Neural crest cell (in vitro differentiated cells): Measurements from ENCODE around the gene IL21R. TPM values are rescaled to one million over a fixed set of nuclear protein-coding genes. Genes with fewer than 3 reads are reported as not detected.
"Not testable (repeated sequence)": the region's sequence is repeated elsewhere in the genome, so short reads cannot be mapped to it uniquely, and the experiment has no call there.

ENCODE experiments used
- DNase-seq: peaks from one replicate; pipeline ENCODE4 v3.0.0; 2021; ENCODE audit warnings: low read depth, mixed read lengths, low spot score
- H3K27ac Mint-ChIP-seq: one replicate; pipeline ENCODE4 v1.8.0; 2021; ENCODE audit warnings: mild to moderate bottlenecking, mixed read lengths; ENCODE audit not compliant: unreplicated experiment
- H3K27me3 Mint-ChIP-seq: 2 replicates; pipeline ENCODE4 v1.8.0; 2021; ENCODE audit warnings: low read depth, mild to moderate bottlenecking, mixed read lengths
- H3K36me3 Mint-ChIP-seq: 2 replicates; pipeline ENCODE4 v1.8.0; 2021; ENCODE audit warnings: low read depth, mild to moderate bottlenecking, mixed read lengths
- H3K4me1 Mint-ChIP-seq: 2 replicates; pipeline ENCODE4 v1.8.0; 2021; ENCODE audit warnings: mixed read lengths
- H3K4me3 Mint-ChIP-seq: one replicate; pipeline ENCODE4 v1.8.0; 2021; ENCODE audit warnings: mild to moderate bottlenecking, mixed read lengths
- H3K9me3 Mint-ChIP-seq: 2 replicates; pipeline ENCODE4 v1.8.0; 2021; ENCODE audit warnings: mixed read lengths
- CTCF ChIP-seq: fragments of 200-600 bp; sonication (generic); conservative IDR thresholded peaks from 2 replicates; pipeline ENCODE4 v1.5.0; 2021; ENCODE audit warnings: antibody characterized with exemption, mild to moderate bottlenecking
- total RNA-seq: library from RNA; stranded (reverse); gene quantifications from 2 replicates; pipeline ENCODE4 v1.2.1, GENCODE V29; 2021

Gene IL21R
- total RNA-seq, 1 donor from 2014 or later, result 0.79 TPM

- Mint-ChIP-seq H3K4me3 (no peak overlapping the region), H3K36me3 (no peaks in the 10 kb centered on the region), H3K9me3 (no peaks in the 10 kb centered on the region), H3K27me3 (no peaks in the 10 kb centered on the region), H3K4me1 (peaks cover 8% of the 10 kb centered on the region), H3K27ac (no peak overlapping the region)
- no peak for TF ChIP-seq CTCF
- no peak for DNase-seq
These were observed 29.0 kb downstream of the IL21R start for GRCh38 chr16:27430923-27431484.

DNA sequence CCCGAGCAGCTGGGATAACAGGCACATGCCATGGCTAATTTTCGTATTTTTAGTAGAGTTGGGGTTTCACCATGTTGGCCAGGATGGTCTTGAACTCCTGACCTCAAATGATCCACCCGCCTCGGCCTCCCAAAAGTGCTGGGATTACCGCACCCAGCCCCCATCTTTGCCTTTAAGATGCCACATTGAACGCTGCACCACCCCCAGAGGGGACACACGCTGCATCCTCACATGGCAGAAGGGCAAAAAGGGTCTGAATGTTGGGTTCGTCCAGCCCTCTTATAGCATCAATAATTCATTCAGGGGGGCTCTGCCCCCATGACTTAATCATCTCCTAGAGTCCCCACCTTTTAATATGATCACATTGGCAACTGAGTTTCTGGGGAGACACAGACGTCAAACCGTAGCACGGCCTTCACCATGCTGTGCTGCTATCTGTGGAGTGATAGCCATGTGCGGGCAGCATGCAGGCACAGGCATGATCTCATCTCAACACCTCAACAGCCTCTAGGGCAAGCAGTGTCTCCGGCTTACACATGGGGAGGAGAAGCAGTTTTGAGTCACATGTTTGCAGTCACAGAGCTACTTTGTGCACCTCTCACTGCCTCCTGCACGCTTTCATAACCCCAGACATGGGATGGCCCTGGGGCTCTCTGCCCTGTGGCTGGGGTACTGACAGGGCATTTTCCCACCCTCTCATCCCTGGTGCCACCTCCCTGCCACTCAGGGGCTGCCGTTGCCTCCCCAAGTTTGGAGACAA, 30.0 kb downstream of the IL21R start:
- H3K9me3 Mint-ChIP-seq, result no peaks in the 10 kb centered on the region
- no peaks in the 10 kb centered on the region for H3K36me3 Mint-ChIP-seq
- no peak overlapping the region for H3K4me3 Mint-ChIP-seq
- H3K27me3 Mint-ChIP-seq, result no peaks in the 10 kb centered on the region
- no peak for DNase-seq
- H3K4me1 Mint-ChIP-seq, result peaks cover 7% of the 10 kb centered on the region
- H3K27ac Mint-ChIP-seq, result peak overlapping the region; percentile 27
- no peak for TF ChIP-seq CTCF

DNA sequence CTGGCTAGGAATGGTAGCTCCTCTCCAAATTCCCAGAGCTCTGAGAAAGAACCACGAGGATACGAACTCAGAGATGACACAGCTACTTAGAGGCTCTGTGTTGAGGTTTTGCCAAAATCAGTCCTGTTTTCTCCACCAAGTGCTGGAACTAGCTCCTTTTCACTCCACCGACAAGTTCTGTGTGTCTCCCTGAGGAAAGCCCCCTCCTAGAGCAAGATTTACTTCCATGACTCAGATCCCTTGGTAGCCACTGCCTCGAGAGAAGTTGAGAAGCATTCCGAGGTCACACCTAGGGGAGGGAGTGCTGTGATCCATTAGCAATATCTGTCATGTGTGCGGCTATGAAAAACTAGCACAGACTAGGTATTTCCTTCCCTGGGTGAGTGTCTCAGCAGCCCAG, 30.6 kb downstream of the IL21R start:
- no peaks in the 10 kb centered on the region for H3K27me3 Mint-ChIP-seq
- TF ChIP-seq CTCF, result no peak
- H3K36me3 Mint-ChIP-seq, result no peaks in the 10 kb centered on the region
- peaks cover under 1% of the 10 kb centered on the region for H3K4me1 Mint-ChIP-seq
- peak overlapping the region; percentile 27 for H3K27ac Mint-ChIP-seq
- H3K9me3 Mint-ChIP-seq, result no peaks in the 10 kb centered on the region
- no peak for DNase-seq
- no peak overlapping the region for H3K4me3 Mint-ChIP-seq

DNA sequence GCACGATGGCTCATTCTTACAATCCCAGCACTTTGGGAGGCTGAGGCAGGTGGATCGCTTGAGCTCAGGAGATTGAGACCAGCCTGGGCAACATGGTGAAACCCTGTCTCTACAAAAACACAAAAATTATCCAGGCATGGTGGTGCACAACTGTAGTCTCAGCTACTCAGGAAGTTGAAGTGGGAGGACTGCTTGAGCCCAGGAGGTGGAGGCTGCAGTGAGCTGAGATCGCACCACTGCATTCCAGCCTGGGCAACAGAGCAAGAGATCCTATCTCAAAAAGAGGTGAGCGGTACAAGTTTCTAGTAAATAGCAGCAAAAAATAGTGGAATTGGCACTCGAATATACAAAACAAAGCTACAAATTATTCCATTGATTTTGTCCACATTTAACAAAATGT, 31.2 kb downstream of the IL21R start:
- H3K27me3 Mint-ChIP-seq, H3K4me1 Mint-ChIP-seq, H3K9me3 Mint-ChIP-seq, H3K4me3 Mint-ChIP-seq, H3K36me3 Mint-ChIP-seq, H3K27ac Mint-ChIP-seq, DNase-seq: not testable (repeated sequence)

DNA sequence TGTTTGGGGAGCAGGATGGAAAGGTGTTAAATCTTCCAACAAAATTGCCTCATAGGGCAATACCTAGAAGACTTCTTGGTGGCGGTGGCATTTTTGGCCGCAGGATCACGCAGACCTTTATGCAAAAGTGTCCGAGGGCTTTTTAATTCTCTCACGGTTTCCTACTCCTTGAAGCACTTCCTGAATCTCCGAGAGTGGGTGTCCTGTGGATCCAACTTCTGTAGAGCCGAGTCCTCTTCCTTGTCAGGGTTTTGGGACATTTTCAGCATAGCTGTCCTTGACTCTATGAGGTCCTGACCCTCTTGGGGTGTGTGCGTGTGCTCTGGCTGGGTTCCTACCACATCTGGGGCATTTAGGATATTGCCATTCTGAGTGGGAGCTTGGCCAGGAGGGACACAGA, 31.7 kb downstream of the IL21R start:
- DNase-seq, result no peak
- H3K4me1 Mint-ChIP-seq, result no peaks in the 10 kb centered on the region
- no peak overlapping the region for H3K27ac Mint-ChIP-seq
- H3K36me3 Mint-ChIP-seq, result no peaks in the 10 kb centered on the region
- no peak for TF ChIP-seq CTCF
- no peak overlapping the region for H3K4me3 Mint-ChIP-seq
- H3K27me3 Mint-ChIP-seq, result no peaks in the 10 kb centered on the region
- no peaks in the 10 kb centered on the region for H3K9me3 Mint-ChIP-seq
